ENCODE measurements around the gene RGS6.

Gene RGS6

DNA sequence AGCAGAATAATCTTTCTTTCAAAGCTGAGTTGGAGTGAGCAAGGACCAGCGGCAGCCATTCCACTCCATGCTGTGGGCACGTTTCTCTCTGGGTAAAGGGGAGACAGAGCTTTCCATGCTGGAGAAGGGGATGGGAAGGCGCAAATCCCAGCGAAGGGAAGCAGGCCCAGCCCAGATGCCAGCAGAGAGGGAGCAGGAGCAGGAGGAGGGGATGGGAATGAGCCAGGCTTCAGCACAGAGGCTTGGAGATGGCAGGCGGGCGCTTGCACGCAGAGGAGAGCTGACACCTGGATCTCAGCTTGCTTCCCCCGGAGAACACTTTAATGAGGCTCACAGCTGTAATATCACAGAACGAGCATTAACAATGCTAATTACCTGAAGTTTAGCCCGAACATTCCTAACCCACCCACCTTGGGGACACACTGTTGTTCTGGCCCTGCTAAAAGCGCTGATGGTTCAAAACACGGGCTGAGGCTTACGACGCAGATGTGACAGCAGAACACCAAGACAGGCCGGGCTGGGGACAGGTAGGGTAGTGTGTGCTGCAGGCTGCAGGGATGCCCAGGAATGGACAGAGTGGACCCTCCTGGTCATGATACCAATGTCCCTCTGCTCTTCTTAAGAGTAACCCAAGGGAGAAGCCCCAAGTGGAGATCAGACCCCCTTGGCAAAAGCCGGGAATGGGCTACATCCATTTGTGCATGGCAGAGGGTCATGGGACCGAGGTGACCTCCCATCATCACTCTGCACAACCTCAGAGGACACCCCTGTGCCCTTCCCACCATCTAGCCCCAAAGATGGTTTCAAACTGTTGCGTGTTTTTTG is 673.1 kb downstream of the RGS6 start:
- no peak overlapping the region for H3K4me3 Mint-ChIP-seq
- H3K27ac Mint-ChIP-seq = no peak overlapping the region

DNA sequence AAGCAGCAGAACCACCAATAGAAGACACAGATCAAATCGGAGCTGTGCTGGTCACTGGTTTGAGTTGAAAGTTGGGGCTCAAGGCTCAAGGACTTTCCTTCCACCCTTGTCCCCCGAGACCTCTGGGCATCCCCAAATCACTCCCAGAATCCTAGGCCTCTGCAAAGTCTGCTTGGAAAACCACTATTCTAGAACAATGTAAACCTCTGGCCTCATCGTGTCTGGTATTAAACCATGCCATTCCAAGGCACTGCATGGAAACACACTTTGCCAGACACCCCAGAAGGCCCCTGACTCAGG is 673.6 kb downstream of the RGS6 start:
- no peak for ATAC-seq
- H3K27me3 Mint-ChIP-seq = peaks cover 2% of the 10 kb centered on the region

More for the DNA sequence above, 673.1 kb downstream of the RGS6 start:
- Mint-ChIP-seq H3K36me3 (no peaks in the 10 kb centered on the region), H3K9me3 (no peaks in the 10 kb centered on the region), H3K27me3 (peaks cover 7% of the 10 kb centered on the region), H3K4me1 (peaks cover 4% of the 10 kb centered on the region)
- no peak for ATAC-seq

DNA sequence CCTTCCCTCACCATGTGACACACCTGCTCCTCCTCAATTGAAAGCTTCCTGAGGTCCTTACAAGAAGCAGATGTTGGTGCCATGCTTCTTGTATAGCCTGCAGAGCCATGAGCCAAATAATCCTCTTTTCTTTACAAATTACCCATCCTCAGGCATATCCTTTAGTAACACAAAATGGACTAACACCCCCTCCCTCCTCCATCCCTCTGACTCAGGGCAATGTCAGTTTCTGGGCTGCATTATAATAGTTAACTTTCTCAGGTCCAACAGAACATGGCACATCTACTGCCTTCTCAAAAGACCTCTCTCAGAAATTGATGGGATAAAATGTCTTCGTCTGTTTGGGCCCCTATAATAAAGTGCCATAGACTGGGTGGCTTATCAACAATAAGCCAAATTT is 674.6 kb downstream of the RGS6 start:
- H3K9me3 Mint-ChIP-seq = no peaks in the 10 kb centered on the region
- no peak for ATAC-seq
- H3K4me3 Mint-ChIP-seq = no peak overlapping the region
- H3K4me1 Mint-ChIP-seq = no peaks in the 10 kb centered on the region
- H3K36me3 Mint-ChIP-seq = no peaks in the 10 kb centered on the region
- no peak overlapping the region for H3K27ac Mint-ChIP-seq
- H3K27me3 Mint-ChIP-seq = no peaks in the 10 kb centered on the region

More for the DNA sequence above, 673.6 kb downstream of the RGS6 start:
- no peaks in the 10 kb centered on the region for H3K36me3 Mint-ChIP-seq
- no peaks in the 10 kb centered on the region for H3K4me1 Mint-ChIP-seq
- no peaks in the 10 kb centered on the region for H3K9me3 Mint-ChIP-seq
- no peak overlapping the region for H3K4me3 Mint-ChIP-seq
- H3K27ac Mint-ChIP-seq = no peak overlapping the region

DNA sequence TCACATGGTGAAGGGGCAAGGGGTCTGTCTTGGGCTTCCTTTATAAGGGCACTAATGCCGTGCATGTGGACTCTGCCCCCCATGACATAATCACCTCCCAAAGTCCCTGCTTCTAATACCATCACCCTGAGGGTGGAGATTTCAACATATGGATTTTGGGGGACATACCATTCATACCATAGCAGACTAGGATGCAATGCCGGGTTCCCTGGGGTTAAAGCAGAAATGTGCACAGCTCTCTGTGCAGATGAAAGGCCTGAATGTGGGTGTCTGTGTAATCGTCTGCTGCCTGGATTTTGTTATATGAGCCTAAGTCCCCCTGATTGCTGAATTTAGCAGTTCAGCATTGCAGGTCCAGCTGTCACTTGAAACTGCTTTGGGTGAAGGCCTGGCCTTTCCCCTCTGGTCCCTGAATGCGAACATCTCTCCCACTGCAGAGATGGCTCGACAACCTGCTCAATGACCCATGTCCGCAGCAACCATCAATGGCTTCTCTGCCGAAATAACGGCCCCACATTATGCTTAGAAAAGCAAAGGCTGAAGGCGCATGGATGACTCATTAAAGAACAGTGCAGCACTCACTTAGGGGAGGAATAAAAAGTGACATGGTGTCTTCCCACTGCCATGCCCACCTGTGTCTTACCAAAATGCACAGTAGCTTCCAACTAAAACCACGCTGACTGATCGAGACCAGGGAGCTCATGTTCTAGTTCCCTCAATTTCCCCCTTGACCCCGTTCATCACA is 675.3 kb downstream of the RGS6 start:
- no peaks in the 10 kb centered on the region for H3K36me3 Mint-ChIP-seq
- no peak overlapping the region for H3K27ac Mint-ChIP-seq
- H3K4me3 Mint-ChIP-seq = no peak overlapping the region
- no peaks in the 10 kb centered on the region for H3K9me3 Mint-ChIP-seq
- no peaks in the 10 kb centered on the region for H3K4me1 Mint-ChIP-seq
- H3K27me3 Mint-ChIP-seq = no peaks in the 10 kb centered on the region
- ATAC-seq = no peak

DNA sequence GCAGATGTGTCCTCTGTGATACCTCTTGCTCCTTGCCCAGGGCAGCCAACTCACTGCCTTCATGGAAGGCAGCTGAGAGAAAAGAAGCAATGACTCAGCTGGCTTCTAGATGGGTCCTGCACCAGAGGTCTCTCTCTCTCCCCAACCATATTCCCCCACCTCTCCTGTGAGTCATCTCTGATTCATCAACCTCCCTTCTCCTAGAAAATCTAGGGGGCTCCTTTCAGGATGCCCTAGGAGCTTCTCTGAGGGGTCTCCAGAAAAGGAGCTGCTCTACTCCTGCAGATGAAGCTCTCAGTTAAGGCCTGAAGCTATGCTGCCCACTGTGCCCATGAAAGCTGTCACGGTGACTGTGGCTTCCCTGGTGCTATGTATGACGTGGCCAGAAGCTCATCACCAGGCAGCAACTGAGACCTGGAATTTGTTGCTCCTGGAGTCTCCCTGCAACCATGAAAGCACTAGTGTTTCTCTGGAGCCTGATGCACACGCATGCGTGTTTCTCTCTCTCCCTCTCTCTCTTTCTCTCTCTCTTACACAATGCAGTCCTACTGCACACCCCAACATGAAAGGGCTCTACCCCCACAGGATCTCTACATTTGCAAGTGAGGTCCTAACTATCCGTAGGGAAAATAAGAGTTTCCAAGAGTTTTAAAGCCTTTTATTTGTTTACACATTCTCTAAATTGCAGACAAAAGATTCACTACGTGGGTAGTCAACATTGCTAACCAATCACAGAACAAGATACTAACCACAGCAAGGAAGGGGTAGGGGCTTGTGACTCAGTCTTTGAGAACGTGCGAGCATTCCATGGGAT is 676.4 kb downstream of the RGS6 start:
- no peaks in the 10 kb centered on the region for H3K9me3 Mint-ChIP-seq
- no peak for ATAC-seq
- no peaks in the 10 kb centered on the region for H3K36me3 Mint-ChIP-seq
- no peak overlapping the region for H3K4me3 Mint-ChIP-seq
- H3K27me3 Mint-ChIP-seq = no peaks in the 10 kb centered on the region
- peaks cover 1% of the 10 kb centered on the region for H3K4me1 Mint-ChIP-seq
- H3K27ac Mint-ChIP-seq = no peak overlapping the region

DNA sequence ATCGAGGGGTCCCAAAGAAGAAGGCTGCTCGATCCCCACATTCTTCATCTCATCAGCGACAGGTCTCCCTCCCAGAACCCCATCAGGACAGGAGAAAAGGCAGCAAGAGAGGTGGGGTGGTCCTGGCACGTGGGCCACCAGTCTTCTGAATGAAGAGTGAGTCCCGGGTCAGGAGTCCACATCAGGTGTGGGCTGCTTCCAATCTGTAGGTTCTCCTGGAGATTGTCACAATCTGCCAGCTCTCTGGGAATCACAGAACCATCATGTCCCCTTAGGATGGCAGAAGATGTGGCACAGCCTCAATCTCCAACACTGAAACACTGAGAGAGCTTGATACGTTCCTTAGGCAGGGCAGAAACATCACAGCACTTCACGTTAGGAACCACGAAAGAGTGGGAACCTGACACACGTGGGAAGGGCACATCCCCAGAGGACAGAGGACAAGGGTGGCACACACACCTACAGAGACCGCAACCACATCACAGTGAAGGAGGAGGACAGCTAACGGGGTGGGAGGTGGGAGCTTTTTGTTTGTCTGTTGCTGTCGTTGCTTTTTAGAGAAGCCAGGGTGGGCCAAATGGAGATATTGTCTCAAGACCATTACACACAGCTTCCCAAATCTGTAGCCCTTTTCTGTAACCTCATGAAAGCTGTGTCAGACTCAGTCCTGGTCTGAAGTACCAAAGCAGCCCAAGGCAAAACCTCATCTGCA is 677.1 kb downstream of the RGS6 start:
- ATAC-seq = no peak
- no peak overlapping the region for H3K4me3 Mint-ChIP-seq
- no peak overlapping the region for H3K27ac Mint-ChIP-seq
- H3K4me1 Mint-ChIP-seq = peaks cover 7% of the 10 kb centered on the region
- no peaks in the 10 kb centered on the region for H3K36me3 Mint-ChIP-seq
- H3K9me3 Mint-ChIP-seq = no peaks in the 10 kb centered on the region
- no peaks in the 10 kb centered on the region for H3K27me3 Mint-ChIP-seq

DNA sequence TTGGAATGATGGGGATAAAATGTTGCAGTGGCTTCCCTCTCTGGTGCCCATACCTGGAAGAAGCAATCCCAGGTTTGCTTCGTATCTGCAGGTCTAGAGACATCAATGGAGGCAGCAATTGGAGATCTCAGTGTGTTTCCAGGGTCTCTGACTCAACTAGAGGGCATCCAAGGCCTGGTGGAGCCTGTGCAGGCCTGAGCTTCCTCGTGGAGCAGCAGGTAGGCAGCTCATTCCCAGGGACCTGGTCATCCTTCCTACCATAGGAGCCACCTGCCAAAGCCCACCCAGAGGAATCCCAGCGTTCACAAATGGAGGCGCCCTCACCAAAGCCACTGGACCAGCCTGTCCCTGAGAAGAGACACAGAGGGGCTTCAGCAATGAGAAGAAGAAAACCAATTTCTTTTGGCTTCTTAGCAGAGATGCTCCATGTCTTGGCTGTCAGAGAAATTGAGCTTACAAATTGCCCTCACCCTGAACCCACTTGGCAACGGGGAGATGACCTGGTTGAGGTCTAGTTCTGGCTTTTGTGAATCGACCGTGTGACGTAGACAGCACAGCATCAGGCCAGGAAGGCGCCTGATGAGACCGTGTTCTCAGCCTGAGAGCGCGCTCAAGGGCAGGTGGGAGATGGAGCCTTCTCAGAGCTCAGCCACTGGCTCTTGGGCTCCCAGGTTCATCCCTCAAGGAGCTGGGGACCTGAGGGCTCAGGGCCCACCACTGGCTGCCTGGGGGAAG is 678.0 kb downstream of the RGS6 start:
- Mint-ChIP-seq H3K27ac (no peak overlapping the region), H3K36me3 (no peaks in the 10 kb centered on the region)
- no peak for ATAC-seq

DNA sequence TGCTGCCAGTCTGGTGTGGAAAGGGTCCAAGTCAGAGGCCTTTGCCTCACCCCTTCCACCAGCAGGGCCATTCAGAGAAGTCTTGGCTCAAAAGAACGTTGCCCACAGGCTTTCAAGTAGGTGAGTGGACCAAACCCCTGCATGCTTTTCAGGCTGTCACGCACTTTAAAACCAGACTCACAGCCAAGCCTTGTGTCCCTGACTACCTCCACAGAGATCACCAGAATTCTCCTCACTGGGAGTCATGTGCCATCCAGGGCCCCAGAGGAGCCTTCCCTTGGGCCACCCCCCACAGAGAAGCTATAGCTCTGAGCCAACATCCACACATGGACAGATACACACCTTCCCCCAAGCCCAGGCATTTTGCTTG is 678.6 kb downstream of the RGS6 start:
- Mint-ChIP-seq H3K4me3 (no peak overlapping the region), H3K4me1 (peaks cover 7% of the 10 kb centered on the region), H3K36me3 (no peaks in the 10 kb centered on the region), H3K27me3 (no peaks in the 10 kb centered on the region), H3K9me3 (no peaks in the 10 kb centered on the region), H3K27ac (no peak overlapping the region)
- ATAC-seq = no peak

More for the DNA sequence above, 678.0 kb downstream of the RGS6 start:
- H3K4me3 Mint-ChIP-seq = no peak overlapping the region
- no peaks in the 10 kb centered on the region for H3K27me3 Mint-ChIP-seq
- no peaks in the 10 kb centered on the region for H3K9me3 Mint-ChIP-seq
- H3K4me1 Mint-ChIP-seq = peaks cover 7% of the 10 kb centered on the region

DNA sequence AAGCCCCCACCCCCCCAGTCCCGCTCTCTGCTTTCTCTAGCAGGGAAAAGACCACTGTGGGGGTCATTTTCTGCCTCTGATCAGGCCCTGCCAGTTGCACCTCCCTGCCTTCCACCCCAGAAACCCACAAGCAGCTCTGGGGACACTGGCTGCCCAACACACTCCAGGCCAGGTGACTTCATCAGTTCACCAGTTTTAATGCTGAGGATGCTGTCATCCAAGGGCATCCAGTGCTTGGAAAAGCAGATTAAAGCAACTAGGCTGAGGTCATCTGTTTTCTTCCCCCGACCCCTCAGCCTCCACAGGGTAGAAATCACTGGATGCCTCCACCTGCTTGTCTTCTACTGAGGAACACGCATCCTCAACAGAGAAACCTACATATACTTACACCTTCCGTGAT is 679.3 kb downstream of the RGS6 start:
- ATAC-seq = no peak
- Mint-ChIP-seq H3K27ac (no peak overlapping the region), H3K27me3 (no peaks in the 10 kb centered on the region), H3K4me3 (no peak overlapping the region), H3K36me3 (no peaks in the 10 kb centered on the region), H3K4me1 (peaks cover 7% of the 10 kb centered on the region), H3K9me3 (no peaks in the 10 kb centered on the region)

DNA sequence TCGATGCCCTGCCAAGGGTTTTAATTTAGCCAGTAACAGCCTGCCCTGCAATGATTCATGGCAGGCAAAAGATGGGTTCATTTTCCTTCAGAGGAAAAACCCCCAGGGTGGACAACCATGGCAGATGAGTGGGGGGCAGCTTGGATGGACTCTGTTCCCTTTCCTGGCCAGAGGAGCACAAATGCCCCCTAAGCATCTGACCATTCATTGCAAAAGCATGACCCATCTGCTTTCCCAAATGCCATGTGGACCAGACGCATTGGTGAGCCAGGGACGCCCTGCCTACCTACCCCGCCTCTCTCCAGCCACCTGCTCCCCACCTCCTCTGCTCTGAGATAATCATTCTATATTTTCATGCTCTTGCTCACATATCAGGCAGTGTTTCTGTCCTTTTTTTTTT is 679.8 kb downstream of the RGS6 start:
- no peak for ATAC-seq
- H3K27ac Mint-ChIP-seq = no peak overlapping the region
- H3K27me3 Mint-ChIP-seq = no peaks in the 10 kb centered on the region
- no peaks in the 10 kb centered on the region for H3K36me3 Mint-ChIP-seq
- peaks cover 7% of the 10 kb centered on the region for H3K4me1 Mint-ChIP-seq
- no peaks in the 10 kb centered on the region for H3K9me3 Mint-ChIP-seq
- H3K4me3 Mint-ChIP-seq = no peak overlapping the region

DNA sequence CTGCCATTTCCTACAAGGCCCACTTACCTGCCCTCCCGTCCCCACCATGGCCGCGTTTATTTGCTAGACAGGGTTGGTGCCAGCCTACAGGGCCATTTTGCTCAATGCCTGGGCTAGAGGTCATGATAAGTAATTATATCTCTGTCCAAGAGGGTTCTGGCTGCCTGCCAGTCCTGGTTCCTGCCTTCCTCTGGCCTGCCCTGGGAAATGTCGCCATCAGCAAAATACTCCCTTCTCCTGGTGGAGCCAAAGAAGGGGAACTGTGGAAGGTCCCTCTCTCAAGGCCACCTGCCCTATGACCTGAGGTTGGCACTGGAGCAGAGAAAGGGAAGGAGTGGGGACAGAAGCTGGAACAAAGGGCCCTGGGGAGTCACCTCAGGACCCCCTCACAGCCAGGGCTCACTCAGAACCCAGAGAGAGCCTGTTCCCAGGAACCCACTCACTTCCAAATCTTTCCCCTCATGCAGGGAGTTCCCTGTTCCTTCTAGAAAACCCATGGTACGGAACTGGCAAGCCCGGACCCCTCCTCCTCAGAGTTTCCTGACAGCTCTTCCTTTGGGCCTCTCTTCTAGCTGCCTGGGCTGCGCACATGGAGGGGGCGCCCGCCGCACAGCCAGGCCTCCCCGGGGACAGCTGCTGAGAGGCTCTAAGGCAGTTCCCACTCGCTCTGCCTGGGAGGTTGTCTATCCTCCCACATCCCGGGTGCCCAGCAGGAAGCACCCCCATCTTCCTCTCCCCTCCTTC is 681.2 kb downstream of the RGS6 start:
- no peak for ATAC-seq
- Mint-ChIP-seq H3K4me3 (no peak overlapping the region), H3K9me3 (no peaks in the 10 kb centered on the region)

DNA sequence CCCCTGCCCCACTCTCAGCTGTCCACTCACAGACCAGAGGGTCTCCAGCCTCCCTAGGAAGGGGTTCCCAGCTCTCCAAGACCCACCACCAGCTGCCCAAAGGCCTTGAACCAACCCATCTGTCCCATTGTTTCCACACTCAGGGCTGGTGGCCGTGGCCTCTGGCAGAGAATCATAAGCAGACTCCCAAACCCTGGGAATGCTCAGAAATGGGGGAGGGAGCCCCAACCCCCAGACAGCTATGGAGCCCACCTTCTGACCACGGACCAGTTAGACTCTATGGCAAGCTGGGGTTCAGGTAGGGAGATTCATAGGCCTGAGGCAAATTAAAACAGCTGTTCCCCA is 681.7 kb downstream of the RGS6 start:
- Mint-ChIP-seq H3K4me1 (peaks cover 7% of the 10 kb centered on the region), H3K9me3 (no peaks in the 10 kb centered on the region), H3K27me3 (no peaks in the 10 kb centered on the region), H3K4me3 (no peak overlapping the region), H3K36me3 (no peaks in the 10 kb centered on the region), H3K27ac (no peak overlapping the region)
- ATAC-seq = no peak

More for the DNA sequence above, 681.2 kb downstream of the RGS6 start:
- Mint-ChIP-seq H3K27me3 (no peaks in the 10 kb centered on the region), H3K4me1 (peaks cover 7% of the 10 kb centered on the region), H3K27ac (no peak overlapping the region), H3K36me3 (no peaks in the 10 kb centered on the region)

DNA sequence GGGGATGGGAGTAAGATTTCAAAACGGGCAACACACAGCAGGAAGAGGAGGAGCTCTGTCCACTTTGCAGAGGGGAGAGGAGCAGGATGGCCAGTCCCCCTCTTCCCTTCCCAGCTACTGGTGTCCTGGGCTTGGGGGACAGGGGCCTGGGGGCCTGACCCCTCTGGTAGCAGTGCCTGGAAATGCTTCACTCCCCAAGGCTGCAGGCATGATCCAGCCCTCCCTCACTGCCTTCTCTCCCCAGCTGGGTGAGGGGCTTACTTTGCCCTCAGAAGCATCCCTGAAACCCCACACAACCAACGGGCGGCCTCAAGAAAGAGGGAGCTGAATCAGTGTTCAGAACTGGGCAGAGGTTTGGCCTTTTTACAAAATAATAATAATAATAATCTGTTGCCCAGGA is 682.1 kb downstream of the RGS6 start:
- Mint-ChIP-seq H3K27ac (no peak overlapping the region), H3K27me3 (no peaks in the 10 kb centered on the region), H3K36me3 (no peaks in the 10 kb centered on the region), H3K4me1 (peaks cover 7% of the 10 kb centered on the region), H3K9me3 (no peaks in the 10 kb centered on the region), H3K4me3 (no peak overlapping the region)
- ATAC-seq = no peak

DNA sequence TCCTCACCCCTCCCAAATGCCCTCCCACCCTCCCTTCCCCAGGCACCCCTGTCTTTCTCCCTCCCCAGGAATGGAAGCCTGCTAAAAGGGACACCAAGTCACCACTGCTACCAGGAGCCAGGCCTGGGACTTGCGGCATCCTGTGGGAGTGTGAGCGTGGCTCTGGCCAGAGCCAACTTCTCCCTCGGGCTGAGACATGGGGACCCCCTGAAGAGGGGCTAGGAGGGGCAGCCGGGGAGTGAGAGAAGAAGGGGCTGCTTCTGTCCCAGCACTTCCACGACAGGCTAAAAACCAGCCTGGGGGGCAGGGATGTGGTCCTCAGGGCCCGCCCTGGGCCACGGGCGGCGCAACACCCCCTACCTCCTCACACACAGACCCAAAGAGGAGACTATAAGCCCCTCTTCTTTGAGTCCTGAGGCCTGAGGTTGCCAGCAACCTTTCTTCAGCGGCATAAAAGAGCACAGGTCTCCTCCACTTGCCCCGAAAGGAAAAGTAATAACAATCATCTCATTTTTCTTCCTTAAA is 682.7 kb downstream of the RGS6 start:
- Mint-ChIP-seq H3K9me3 (no peaks in the 10 kb centered on the region), H3K27me3 (no peaks in the 10 kb centered on the region), H3K36me3 (no peaks in the 10 kb centered on the region), H3K27ac (no peak overlapping the region), H3K4me1 (peaks cover 7% of the 10 kb centered on the region), H3K4me3 (no peak overlapping the region)
- no peak for ATAC-seq

All from stimulated activated memory B cell treated with anti-CD40 and anti-IgM and Interleukin-4, amounts not matched to agents 10 μg/mL and 1 μg/mL and 100 μg/mL, for 72 hours (primary cell).